ENCODE measurements around the gene OSBPL10.

The OSBPL10 gene

DNA sequence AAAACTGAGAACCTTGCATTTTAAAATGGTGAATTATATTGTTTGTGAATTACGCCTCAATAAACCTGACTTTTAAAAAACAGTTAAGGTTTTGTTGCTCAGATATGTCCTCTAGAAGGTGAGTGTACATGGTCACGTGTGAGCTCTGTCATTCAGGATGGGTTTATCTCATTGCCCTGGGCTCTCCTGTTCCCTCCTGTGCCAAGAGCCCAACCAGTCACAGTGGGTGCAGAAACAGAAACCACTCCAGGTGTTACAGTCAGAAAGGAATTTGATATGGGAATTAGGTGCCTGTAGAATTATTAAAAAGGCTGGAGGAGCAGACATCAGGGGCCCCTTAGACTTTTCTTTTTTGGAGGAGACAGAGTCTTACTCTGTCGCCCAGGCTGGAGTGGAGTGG, 252.0 kb downstream of the OSBPL10 start:
- no peak for DNase-seq

DNA sequence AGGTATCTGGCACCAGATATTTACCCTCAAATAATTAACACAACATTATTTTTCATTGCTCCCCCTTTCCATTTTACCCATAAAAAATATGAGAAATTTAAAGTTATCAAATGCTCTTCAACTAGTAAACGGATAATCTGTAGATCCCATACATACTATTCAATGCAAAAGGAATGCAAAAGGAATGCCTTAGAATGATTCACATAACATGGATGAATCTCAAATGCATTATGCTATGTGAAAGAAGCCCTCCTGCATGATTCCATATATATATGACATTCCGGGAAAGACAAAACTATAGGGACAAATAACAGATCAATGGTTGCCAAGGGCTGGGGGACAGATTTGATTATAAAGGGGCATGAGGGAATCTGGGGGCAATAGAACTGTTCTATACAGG, 252.7 kb downstream of the OSBPL10 start:
- no peak for DNase-seq

DNA sequence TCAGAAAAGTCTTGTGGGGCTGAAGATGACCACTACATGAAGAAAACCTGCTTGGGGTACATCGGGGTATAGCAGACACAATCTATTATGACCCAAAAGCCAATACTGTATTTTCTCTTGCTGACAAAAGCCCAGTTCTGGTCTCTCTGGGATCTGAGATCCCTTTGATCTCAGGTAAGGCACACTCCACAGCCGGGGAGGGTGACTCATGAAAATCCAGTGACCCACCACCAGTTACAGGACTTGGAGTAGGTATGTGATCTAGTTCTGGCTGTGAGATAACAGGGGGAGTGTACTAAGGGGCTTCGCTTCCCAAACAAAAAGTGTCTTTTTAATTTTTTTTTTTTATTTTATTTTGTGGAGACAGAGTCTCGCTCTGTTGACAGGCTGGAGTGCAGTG, 255.1 kb downstream of the OSBPL10 start:
- no peak for DNase-seq

DNA sequence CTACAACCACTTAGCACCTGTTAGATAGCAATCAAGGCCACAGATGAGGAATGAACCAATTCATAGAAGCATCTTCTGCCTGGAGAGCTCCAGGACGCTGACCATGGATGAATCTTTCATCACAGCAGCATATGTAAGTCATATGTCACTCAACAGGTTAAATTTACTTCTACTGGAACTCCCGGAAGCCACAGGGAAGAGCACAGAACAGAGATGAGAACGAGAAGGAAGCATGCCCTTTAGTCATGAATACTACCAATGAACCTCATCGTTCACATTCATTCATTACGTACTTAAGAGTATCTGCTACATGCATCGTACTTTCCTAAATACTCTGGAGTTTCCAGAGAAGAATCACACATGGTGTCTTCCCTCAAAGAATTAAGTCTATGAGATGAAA, 255.5 kb downstream of the OSBPL10 start:
- no peak for DNase-seq

DNA sequence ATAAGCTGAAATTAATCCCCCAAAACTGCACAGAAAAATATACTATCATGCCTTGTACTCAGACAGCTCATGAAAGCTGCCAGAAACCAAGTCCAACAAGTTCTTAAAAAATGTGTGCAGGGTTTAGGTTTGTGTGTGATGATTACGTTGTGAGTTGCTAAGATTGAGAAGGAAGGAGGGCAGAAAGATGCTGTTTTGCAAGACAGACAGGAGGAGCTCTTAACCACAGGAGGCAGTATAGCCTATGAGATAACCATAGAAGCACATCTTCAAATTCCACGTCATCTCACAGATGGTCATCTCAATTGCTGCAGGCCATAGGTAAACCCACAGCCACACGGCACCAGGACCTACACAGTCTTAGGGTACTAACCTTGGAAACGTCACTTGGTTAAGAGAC, 256.4 kb downstream of the OSBPL10 start:
- DNase-seq, result no peak

DNA sequence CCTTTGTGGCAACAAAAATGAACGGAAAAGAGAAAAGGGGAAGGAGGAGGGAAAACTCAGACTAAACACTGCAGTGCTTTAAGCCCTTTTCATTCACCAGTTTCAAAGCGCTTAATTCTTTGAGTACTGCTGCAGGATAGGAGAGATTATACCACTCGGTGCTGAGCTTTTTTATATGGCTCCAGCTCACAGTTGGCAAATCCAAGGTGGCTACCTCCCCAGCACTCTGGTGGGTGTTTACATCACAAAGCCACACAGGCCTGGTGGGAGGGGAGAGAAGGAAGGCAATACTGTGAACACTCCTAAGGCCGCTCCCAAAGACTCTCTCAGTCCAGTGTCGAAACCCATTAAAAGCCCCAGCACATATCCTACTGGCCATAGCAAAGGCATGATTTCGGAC, 256.9 kb downstream of the OSBPL10 start:
- DNase-seq, result no peak

DNA sequence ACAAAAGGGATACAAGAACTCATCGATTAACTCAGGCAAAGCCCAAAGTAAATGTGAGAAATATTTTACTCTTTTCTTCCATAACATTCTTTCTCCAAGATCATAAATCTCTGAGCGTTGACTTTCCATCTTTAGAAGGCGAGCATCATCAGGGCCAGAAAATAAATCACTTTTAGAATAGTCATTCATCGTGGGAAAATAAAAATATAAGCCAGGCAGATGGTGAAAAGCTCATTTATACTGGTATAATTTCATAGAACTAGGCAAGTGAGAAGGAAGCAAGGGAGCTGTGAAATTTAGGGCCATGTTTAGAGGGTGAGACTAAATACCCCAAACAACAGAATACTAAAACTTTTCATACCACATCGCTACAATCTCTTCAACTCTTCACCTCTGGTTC, 257.4 kb downstream of the OSBPL10 start:
- DNase-seq, result no peak

DNA sequence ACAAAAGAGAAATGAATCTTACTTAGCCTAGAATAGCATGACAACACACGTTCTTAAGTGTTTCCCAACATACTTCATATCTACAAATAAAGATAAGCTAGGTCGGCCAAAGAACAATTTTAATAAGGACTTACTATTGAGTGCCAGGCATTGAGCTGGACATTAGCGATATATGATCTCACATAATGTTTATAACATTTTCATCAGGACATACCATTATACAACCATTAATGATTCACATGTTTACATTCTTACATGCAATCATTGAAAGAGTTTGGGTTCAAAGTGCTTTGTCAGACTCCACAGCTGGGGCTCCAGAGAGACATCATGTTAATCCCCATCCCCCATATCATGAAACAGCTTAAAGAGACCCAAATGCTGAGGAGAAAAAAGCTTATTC, 259.4 kb downstream of the OSBPL10 start:
- DNase-seq, result no peak

DNA sequence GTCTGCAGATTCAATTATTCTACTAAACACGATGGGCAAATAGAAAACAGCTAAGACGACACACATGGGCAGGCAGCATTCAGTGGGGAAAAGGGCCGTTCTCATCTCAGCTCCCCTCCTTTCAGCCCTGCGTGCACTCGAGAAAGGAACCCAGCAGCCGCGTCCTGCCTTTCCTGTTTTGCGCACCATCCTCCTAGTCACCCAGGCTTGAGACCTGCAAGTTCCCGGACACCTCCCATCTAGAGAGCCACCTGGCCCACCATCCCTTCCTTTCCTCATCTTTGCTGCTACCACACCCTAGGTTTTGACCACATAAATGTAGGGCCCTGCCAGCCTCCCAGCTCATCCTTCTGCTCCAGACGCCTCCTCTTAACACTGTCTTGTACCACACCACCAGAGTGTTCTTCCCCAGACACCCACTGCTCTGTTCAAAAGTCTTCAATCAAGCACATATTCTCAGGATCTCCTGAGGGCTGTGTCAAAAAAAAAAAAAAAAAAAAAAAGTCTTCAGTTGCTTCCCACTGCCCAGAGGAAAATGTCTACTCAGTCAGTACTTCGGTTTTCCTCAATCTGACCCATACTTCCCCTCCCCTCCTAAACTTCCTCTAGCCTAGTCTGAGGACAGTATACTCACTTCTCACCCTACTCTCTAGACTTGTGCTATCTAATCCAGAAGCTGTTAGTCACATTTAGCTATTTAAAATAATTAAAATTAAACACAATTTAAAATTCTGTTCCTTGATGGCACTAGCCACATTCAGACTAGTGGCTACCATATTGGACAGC, 266.4 kb downstream of the OSBPL10 start:
- DNase-seq, result no peak

DNA sequence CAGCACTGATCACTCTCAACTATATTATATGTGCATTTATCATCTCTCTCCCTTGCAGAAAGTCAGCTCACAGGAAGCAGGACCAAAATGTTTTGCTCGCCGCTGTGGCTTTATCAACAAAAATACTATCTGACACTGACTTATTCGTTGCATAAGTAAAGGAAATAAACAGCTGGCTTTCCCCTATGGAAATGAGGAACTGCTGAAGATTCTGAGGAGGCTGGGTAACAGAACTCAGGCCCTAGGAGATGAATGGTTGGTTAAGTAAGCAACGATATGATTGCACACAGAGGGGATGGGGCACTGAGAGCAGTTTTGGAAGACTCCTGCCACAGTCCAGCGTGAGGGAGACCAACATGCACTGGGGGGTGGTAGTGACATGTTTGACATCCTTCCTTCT, 267.2 kb downstream of the OSBPL10 start:
- DNase-seq, result peak in 1 of 2 donors; percentile 34

DNA sequence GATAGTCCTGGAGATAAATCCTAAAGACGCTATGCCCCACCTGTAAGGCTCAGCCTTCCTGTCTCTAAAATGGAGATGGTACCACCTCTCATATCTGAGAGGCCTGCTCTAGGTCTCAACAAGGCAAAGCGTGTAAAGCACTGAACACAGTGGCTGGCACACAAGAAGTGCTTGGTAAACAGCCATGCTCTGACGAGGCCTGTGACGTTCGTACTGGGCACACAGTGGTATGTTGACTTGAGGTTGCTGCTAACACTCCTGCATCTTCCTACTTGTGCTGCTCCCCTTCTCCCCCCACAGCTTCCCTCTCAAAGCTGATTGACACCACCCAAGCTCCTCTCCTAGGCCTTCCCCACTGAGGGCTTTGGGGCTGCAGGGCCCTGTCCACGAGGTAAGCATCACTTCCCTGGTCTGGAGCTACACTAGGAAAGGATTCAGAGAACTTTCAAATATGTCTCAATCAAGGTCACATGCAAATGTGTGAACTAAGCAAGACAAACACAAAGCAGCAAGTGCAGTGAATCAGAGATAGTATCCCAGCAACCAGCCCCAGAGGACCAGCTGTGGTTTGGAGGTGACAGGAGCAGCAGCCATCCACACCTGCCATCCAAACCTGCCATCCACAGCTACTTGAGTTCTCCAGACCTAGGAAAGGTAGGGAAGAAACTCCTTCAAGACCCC, 270.8 kb downstream of the OSBPL10 start:
- DNase-seq, result no peak

DNA sequence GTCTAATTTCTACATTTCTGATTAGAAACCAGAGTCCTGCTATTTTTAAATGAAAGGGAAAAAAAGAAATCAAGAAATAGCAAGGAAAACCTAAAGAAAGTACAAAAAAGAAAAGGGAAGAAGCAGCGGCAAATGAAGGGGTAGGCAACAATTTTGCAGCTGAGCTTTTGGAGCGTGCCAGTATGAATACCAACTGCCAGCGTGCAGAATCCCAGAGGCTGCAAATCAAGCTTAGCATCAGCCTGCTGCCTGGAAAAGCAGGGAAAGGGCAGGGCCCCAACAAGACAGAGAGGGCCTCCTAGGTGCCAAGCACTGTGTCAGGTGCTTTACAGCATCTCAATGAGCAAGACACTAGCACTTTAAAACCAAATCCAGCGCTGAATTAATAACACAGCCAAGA, 271.5 kb downstream of the OSBPL10 start:
- DNase-seq, result no peak

DNA sequence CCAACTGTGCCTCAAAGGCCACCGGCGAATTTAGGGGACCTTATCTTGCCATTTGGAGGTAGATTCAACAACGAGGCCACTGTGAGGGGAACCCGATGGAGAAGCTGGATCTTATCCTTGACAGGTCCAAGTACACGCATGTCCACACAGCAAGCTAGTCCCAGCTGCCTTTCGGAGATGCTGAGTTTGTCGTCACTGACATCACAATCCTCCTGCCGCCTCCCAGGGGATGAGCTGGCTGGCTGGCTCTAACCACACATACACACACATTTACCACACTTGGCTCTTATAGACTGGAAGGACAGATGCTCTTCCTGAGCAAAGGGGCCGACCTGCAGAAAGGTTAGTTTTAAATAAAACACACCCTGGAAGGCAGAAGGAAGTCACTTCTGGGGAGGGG, 272.1 kb downstream of the OSBPL10 start:
- DNase-seq, result no peak

DNA sequence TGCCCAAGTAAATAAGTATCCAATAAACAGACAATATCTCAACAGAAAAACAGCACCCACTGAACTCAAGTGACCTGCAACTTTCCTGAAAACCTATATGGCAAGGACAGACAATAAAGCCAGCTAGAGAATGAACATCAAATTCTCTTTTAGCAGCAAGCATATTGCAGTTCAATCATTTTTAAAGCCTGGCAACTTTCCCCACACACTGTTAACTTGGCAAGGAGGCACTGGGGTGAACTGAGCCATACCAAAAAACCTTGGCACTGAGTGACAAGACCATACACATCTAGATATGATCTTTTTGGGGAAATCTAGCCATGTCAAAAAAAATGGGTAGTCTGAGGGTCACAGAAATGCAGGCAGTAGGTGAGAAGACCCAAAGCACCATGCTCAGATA, 273.8 kb downstream of the OSBPL10 start:
- DNase-seq, result no peak

DNA sequence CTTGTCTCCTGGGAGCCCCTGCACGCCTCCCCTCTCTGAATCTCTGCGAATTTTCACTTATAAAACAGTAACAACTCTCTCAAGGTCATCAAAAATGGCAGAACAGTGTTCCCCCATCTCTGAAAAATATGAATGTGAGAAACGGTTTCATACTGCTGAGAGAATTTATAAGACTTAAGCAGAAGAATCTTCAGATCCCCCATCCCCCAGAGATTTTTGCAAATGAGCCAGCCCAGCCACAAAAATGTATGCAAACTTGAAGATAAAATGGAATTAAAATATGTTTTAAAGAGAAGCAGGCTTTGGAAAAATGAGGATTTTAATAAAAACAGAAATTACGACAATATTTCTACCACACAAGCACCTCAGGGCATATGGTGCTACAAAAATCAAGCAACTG, 275.3 kb downstream of the OSBPL10 start:
- no peak for DNase-seq

DNA sequence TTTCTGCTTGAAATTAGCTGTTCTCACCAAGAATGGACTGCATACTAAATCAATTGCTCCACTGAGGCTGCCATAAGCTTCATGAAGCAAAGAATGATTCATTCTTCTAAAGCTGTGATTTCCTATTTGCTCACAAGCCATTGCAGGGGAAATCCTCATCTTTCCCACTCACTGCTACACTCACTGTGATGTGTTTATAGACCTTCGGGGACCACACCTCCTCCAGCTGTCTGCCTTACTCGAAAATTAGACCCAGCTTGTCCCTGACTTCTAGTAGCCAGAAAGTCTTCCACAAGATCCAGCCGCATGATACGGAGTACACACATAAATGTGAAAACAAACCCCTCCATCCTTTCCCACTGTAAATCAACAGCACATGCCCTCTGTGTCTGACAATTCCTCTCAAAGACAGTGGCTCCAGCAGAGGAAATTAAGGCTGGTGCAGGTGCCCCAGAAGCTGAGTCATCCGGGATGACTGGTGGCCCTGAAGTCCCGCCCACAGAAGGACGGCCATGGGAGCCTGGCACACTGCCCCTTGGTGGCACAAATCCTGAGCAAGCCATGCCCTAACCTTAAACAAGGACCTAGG, 276.4 kb downstream of the OSBPL10 start:
- DNase-seq, result peak in 1 of 2 donors; percentile 47

DNA sequence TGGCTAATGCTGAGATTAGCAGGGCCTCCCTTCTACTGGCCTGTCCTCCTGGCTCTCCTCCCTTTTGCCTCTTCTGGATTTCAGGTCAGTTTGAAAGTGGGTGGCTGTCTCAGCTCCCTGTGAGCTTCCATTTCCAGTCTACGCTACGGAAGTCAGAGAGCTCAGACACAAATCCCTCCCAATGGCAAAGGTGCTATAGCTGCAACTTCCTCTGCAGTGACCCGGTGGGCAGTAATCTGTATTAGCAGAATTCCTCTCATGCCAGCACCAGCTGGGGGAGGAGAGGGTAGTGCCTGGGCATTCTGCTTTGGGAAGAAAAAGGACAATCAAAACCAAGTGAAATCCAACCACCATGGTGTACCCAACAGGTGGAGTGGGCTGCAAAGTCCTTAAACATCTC, 276.9 kb downstream of the OSBPL10 start:
- DNase-seq, result no peak

DNA sequence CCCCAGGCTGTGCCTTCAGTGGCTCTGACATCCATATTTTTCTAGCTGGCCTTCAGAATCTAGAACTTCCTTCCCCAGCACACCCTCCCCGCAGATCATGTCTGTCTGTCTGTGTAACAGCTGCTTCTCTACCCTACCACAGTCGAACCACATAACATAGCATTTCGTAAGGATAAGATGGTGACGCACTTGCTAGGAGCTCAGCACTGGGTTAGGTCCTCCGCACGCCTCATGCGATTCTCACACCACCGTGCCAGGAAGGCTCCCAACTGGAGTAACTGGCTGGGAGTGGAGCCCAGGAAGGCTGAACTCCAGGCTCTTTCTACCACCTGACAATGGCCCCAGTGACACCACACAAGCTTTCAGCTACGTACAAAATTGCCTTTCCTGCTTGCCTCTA, 279.8 kb downstream of the OSBPL10 start:
- no peak for DNase-seq

DNA sequence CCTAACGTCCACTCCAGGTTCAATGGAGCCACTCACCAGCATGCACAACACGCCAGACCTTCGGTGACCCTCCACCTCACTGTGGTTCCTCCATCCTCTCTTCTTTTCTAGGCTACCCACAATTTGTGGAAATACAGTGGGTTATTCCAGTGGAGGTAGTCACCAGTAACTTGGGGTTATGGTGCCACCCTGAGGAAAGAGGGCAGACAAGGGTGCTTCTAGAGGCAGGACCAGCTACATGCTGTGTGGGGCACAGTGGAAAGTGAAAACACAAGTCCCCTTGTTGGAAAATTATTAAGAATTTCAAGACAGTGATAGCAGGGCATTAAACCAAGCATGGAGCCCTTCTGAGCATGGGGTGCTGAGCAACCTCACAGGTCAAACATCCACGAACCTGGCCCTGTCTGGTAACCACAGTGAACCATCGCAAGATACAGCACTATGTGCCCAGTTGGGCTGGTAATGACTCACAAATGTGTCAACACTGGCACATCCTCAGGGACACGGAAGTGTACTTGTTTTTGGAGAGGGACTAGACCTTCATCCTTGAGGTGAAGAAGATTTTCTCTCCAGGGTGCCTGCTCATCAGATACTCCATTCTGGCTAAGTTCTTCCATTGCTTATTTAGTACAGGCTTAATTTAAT, 281.6 kb downstream of the OSBPL10 start:
- DNase-seq, result no peak

DNA sequence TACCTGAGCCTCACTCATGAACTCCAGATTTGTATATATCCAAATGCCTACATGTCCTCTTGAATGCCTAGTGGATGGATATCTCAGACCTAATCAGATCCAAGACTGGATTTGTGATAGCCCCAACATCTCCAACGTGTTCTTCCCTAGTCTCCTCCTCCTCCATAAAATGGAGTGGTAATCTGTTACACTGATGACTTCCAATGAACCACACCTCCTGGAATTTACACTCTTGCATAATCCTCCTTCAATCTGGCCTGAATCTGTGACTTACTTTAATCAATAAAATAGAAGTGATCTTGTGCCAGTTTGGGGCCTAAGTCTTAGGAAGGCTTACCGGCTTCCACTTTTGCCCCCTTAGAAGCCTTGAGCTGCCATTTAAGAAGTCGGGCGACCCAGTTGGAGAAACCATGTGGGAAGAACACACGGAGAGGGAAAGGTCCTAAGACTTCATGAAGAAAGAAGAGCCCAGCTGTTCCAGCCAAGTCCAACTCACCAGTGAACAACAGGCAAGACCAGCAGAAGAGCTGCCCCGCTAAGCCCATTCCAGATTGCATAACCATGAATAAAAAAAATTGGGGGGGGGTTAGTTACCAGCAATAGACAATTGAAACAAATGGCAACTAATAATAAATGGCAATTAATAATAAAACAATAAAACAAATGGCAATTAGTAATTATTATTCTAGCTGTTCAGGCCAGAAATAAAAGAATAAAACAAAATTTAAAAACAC, 284.1 kb downstream of the OSBPL10 start:
- DNase-seq, result no peak

DNA sequence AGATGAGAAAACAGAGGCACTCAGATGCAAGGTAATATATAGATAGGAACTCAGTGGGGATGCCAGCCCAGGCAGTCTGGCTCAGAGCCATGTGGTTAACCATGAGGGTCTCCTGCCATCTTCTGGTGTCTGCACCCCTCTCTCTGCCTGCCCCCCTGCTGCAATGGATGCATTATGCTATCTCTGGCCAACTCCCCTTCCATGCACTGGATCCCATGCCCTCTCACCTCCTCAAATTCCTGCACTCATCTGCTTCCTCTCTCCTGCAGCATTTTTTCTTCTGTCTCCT, 285.1 kb downstream of the OSBPL10 start:
- DNase-seq, result no peak

DNA sequence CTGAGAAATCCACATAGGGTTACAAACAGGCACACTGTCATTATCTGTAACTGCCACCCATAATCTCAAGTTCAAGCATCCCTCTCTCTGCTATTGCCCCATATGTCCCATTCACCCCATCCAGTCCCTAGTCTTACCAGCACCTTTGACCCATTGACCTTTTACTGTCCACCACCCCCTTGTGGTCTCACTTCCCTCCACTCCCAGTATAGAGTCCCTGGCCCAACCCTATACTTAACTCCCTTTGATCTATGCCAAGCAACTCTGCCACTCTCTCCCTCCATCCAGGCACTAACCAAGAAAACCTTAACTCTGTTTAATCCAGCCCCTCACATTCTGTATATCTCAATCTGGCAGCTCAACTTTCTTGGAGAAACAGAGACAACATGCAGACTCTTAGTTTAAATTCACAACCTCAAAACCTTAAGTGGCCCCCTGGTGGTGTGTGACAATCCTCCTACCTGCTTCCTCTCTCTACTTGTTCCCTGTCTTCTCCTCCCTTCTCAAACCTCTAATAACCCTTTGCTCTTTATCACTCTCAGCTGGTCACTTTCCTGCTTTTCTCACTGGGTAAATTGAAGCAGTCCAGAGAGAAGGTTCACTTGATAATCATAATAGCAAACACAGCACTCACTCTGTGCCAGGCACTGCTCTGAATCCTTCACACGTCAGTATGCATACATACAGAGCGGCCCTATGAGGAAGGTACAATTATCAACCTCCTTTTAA, 285.6 kb downstream of the OSBPL10 start:
- no peak for DNase-seq

DNA sequence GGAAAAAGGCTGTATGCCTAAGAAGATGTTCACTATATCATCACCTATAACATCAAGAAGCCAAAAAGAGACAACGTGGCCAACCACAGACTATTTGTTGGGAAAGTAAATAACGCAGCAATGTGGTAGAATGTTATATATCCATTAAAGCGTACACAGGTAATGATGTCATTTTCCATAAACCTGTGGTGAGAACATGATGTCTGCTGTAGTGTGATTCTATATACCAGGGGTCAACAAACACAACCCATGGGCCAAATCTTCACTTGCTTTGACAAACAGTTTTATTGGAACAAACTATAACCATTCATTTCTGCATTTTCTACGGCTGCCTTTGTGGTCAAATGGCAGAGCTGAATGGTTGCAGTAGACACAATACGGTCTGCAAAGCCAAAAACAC, 287.7 kb downstream of the OSBPL10 start:
- no peak for DNase-seq

Data from bone marrow (tissue), 2 donors.